Peyer's patch (tissue), 4 donors: ENCODE results near the gene HCN2. TPM values are rescaled to one million over a fixed set of nuclear protein-coding genes. Genes with fewer than 3 reads are reported as not detected.
"Not testable (repeated sequence)": the region's sequence is repeated elsewhere in the genome, so short reads cannot be mapped to it uniquely, and the experiment has no call there.

Experiments used
- DNase-seq, 3 donors: peaks; one replicate each; pipeline ENCODE4 v3.0.0-alpha.2; 2017 to 2019
- H3K27ac ChIP-seq, 4 donors: fragments of 200-600 bp; sonication (generic); one replicate each; pipeline ENCODE4 v1.5.1; 2016 to 2019
- H3K27me3 ChIP-seq, 2 donors: fragments of 200-600 bp; sonication (generic); one replicate each; pipeline ENCODE4 v1.5.1; 2019
- H3K36me3 ChIP-seq, 3 donors: fragments of 200-600 bp; sonication (generic); one replicate each; pipeline ENCODE4 v1.5.1; 2016 to 2019
- H3K4me1 ChIP-seq, 4 donors: fragments of 200-600 bp; sonication (generic); one replicate each; pipeline ENCODE4 v1.5.1; 2016 to 2019
- H3K4me3 ChIP-seq, 4 donors: fragments of 200-600 bp; sonication (generic); 1 replicate in 3 of 4; 2 replicates in 1 of 4; pipeline ENCODE4 v1.5.1; 2016 to 2019; ENCODE audit warnings: mild to moderate bottlenecking in 1 of 4
- H3K9me3 ChIP-seq, 4 donors: fragments of 200-600 bp; sonication (generic); one replicate each; pipeline ENCODE4 v1.5.1; 2016 to 2019; ENCODE audit warnings: mild to moderate bottlenecking in 1 of 4
- CTCF ChIP-seq, 6 experiments: fragments of 450-650 bp in 4 of 6; fragments of 200-600 bp in 2 of 6; sonication (generic) in 1 of 6; IDR thresholded peaks; one replicate each; pipeline ENCODE4 v1.5.1; 2017 to 2019; ENCODE audit warnings: antibody characterized with exemption in 6 of 6, mild to moderate bottlenecking in 3 of 6, moderate library complexity in 1 of 6
- POLR2A ChIP-seq, 2 donors: fragments of 450-650 bp; IDR thresholded peaks; one replicate each; pipeline ENCODE4 v1.5.1; 2017; ENCODE audit warnings: antibody characterized with exemption in 2 of 2, mild to moderate bottlenecking in 2 of 2, moderate library complexity in 2 of 2
- total RNA-seq, 4 donors: library from RNA; depleted of rRNA; stranded (reverse); fragments of >200 nt; gene quantifications; one replicate each; pipeline ENCODE4 v1.1.0, GENCODE V29; 2016

Gene HCN2
- total RNA-seq, 4 donors from 2014 or later = not detected

- peaks cover 0 to 7% (median 0%) of the 10 kb centered on the region in 4 donors for H3K4me1 ChIP-seq
- H3K27ac ChIP-seq = no peak overlapping the region
- no peaks in the 10 kb centered on the region for H3K27me3 ChIP-seq
- H3K9me3 ChIP-seq = no peaks in the 10 kb centered on the region
- TF ChIP-seq CTCF (IDR thresholded peaks at IDR 0.05) (no peak), POLR2A (IDR thresholded peaks at IDR 0.05) (no peak)
- H3K4me3 ChIP-seq = no peak overlapping the region
- no peak for DNase-seq
- H3K36me3 ChIP-seq = peaks cover 0 to 58% (median 0%) of the 10 kb centered on the region in 3 donors
Measured at GRCh38 chr19:617551-618246, 28.0 kb downstream of the HCN2 start.

- peaks cover 0 to 62% (median 0%) of the 10 kb centered on the region in 3 donors for H3K36me3 ChIP-seq
- no peak for TF ChIP-seq CTCF (IDR thresholded peaks at IDR 0.05)
- no peak for TF ChIP-seq POLR2A (IDR thresholded peaks at IDR 0.05)
Measured at GRCh38 chr19:618247-618619, 28.6 kb downstream of the HCN2 start.

GRCh38 chr19:618674-619285, 29.1 kb downstream of the HCN2 start:
- Histone ChIP-seq H3K36me3 (peaks cover 0 to 63% (median 0%) of the 10 kb centered on the region in 3 donors), H3K4me1 (peaks cover 0 to 7% (median 0%) of the 10 kb centered on the region in 4 donors), H3K9me3 (no peaks in the 10 kb centered on the region), H3K27me3 (no peaks in the 10 kb centered on the region), H3K27ac (no peak overlapping the region), H3K4me3 (no peak overlapping the region)
- no peak for TF ChIP-seq POLR2A (IDR thresholded peaks at IDR 0.05)
- no peak for TF ChIP-seq CTCF (IDR thresholded peaks at IDR 0.05)
- no peak for DNase-seq

More at GRCh38 chr19:618247-618619, 28.6 kb downstream of the HCN2 start:
- Histone ChIP-seq H3K27me3 (no peaks in the 10 kb centered on the region), H3K9me3 (no peaks in the 10 kb centered on the region), H3K27ac (no peak overlapping the region), H3K4me3 (no peak overlapping the region), H3K4me1 (peaks cover 0 to 7% (median 0%) of the 10 kb centered on the region in 4 donors)
- DNase-seq = no peak

GRCh38 chr19:619286-620002, 29.8 kb downstream of the HCN2 start:
- no peak overlapping the region for H3K27ac ChIP-seq
- peaks cover 0 to 7% (median 0%) of the 10 kb centered on the region in 4 donors for H3K4me1 ChIP-seq
- DNase-seq = no peak
- H3K36me3 ChIP-seq = peaks cover 0 to 70% (median 0%) of the 10 kb centered on the region in 3 donors
- no peak overlapping the region for H3K4me3 ChIP-seq
- H3K9me3 ChIP-seq = no peaks in the 10 kb centered on the region
- no peak for TF ChIP-seq POLR2A (IDR thresholded peaks at IDR 0.05)
- no peak for TF ChIP-seq CTCF (IDR thresholded peaks at IDR 0.05)
- no peaks in the 10 kb centered on the region for H3K27me3 ChIP-seq

- Histone ChIP-seq H3K27ac (no peak overlapping the region), H3K4me3 (no peak overlapping the region), H3K4me1 (peaks cover 0 to 7% (median 0%) of the 10 kb centered on the region in 4 donors), H3K36me3 (peaks cover 0 to 79% (median 0%) of the 10 kb centered on the region in 3 donors), H3K9me3 (no peaks in the 10 kb centered on the region), H3K27me3 (no peaks in the 10 kb centered on the region)
- no peak for DNase-seq
- TF ChIP-seq POLR2A (IDR thresholded peaks at IDR 0.05) (no peak), CTCF (IDR thresholded peaks at IDR 0.05) (no peak)
Measured at GRCh38 chr19:620166-620862, 30.6 kb downstream of the HCN2 start.

GRCh38 chr19:621191-621590, 31.5 kb downstream of the HCN2 start:
- H3K27ac ChIP-seq, H3K27me3 ChIP-seq, H3K4me3 ChIP-seq, DNase-seq, H3K9me3 ChIP-seq, H3K4me1 ChIP-seq: not testable (repeated sequence)
- peaks cover 0 to 86% (median 0%) of the 10 kb centered on the region in 3 donors for H3K36me3 ChIP-seq
